Keratinocyte (primary cell): ENCODE data around the gene VPS52. TPM values are rescaled to one million over a fixed set of nuclear protein-coding genes. Genes with fewer than 3 reads are reported as not detected.

Experiments used
- DNase-seq: peaks from one replicate; pipeline ENCODE4 v3.0.0-alpha.2; 2011; ENCODE audit warnings: low read depth, missing footprints, low spot score
- FAIRE-seq: peaks from 2 replicates; lab custom pipeline; 2011; peaks lifted over from hg19 to GRCh38; lab: Jason Lieb, UNC
- H2AFZ ChIP-seq: 2 replicates; pipeline ENCODE4 v1.6.0; 2012; ENCODE audit warnings: low read length, control low read depth, inconsistent platforms; ENCODE audit not compliant: control insufficient read depth
- H3K27ac ChIP-seq: 2 replicates; pipeline ENCODE4 v1.5.1; 2011; ENCODE audit warnings: low read length; ENCODE audit not compliant: control insufficient read depth, insufficient read depth
- H3K27me3 ChIP-seq: 3 replicates; pipeline ENCODE4 v1.6.0; 2011; ENCODE audit warnings: low read length; ENCODE audit not compliant: control insufficient read depth, insufficient read depth; ENCODE audit errors: extremely low read depth
- H3K36me3 ChIP-seq, 2 experiments: 2 replicates in 1 of 2; 3 replicates in 1 of 2; pipeline ENCODE4 v1.5.1; 2011; ENCODE audit warnings: low read length in 2 of 2, mild to moderate bottlenecking in 1 of 2; ENCODE audit not compliant: control insufficient read depth in 2 of 2, insufficient read depth in 2 of 2; ENCODE audit errors: extremely low read depth in 1 of 2
- H3K4me1 ChIP-seq: 3 replicates; pipeline ENCODE4 v1.5.1; 2011; ENCODE audit warnings: low read length; ENCODE audit not compliant: control insufficient read depth, insufficient read depth; ENCODE audit errors: extremely low read depth
- H3K4me2 ChIP-seq: 3 replicates; pipeline ENCODE4 v1.6.0; 2011; ENCODE audit warnings: low read depth, low read length; ENCODE audit not compliant: control insufficient read depth, insufficient read depth; ENCODE audit errors: extremely low read depth
- H3K4me3 ChIP-seq, 3 experiments: fragments of 200-600 bp in 1 of 3; sonication (generic) in 1 of 3; 2 replicates in 2 of 3; 3 replicates in 1 of 3; pipeline ENCODE4 v1.5.1; 2011 to 2016; ENCODE audit warnings: low read length in 3 of 3, mild to moderate bottlenecking in 3 of 3, control low read depth in 2 of 3, inconsistent platforms in 1 of 3, low read depth in 1 of 3, mixed read lengths in 1 of 3, mixed run types in 1 of 3, moderate library complexity in 1 of 3; ENCODE audit not compliant: control insufficient read depth in 2 of 3, insufficient read depth in 2 of 3; ENCODE audit errors: extremely low read depth in 1 of 3
- H3K79me2 ChIP-seq: 2 replicates; pipeline ENCODE4 v1.6.0; 2012; ENCODE audit warnings: low read length; ENCODE audit not compliant: control insufficient read depth, insufficient read depth
- H3K9ac ChIP-seq: 3 replicates; pipeline ENCODE4 v1.6.0; 2011; ENCODE audit warnings: low read length; ENCODE audit not compliant: control insufficient read depth, insufficient read depth; ENCODE audit errors: extremely low read depth
- H3K9me1 ChIP-seq: 3 replicates; pipeline ENCODE4 v1.6.0; 2011; ENCODE audit warnings: low read length; ENCODE audit not compliant: control insufficient read depth, insufficient read depth; ENCODE audit errors: extremely low read depth
- H3K9me3 ChIP-seq: 2 replicates; pipeline ENCODE4 v1.5.1; 2012; ENCODE audit warnings: low read depth, low read length; ENCODE audit not compliant: control insufficient read depth
- H4K20me1 ChIP-seq: 3 replicates; pipeline ENCODE4 v1.6.0; 2011; ENCODE audit warnings: low read length; ENCODE audit not compliant: control insufficient read depth, insufficient read depth; ENCODE audit errors: extremely low read depth
- CTCF ChIP-seq, 3 experiments: IDR thresholded peaks in 1 of 3; conservative IDR thresholded peaks in 1 of 3; optimal IDR thresholded peaks in 1 of 3; 2 replicates in 2 of 3; 3 replicates in 1 of 3; pipeline versions ENCODE3 to v1.5.1; 2011; ENCODE audit warnings: low read length in 3 of 3, mild to moderate bottlenecking in 3 of 3, moderate library complexity in 2 of 3, control low read depth in 1 of 3, inconsistent platforms in 1 of 3; ENCODE audit not compliant: insufficient read depth in 2 of 3; ENCODE audit errors: extremely low read depth in 1 of 3
- EZH2 ChIP-seq: IDR thresholded peaks from one replicate; pipeline ENCODE4 v1.6.1; 2012; ENCODE audit warnings: inconsistent platforms, mild to moderate bottlenecking, low read length, moderate library complexity
- dilution Hi-C: fragments of 300-500 bp; cut with MboI; formaldehyde crosslinking; loops from one replicate; pipeline ENCODE4 v1.7.0; 2020; ENCODE audit warnings: low sequenced_read_pairs; ENCODE audit not compliant: extremely low pct_ligation_motif_present
- polyA plus RNA-seq, 5 experiments: library from polyadenylated mRNA; depleted of rRNA in 3 of 5; stranded (reverse) in 3 of 5; stranded (forward) in 1 of 5; unstranded in 1 of 5; fragments of >200 nt; gene quantifications; 1 replicate in 1 of 5; 2 replicates in 3 of 5; 3 replicates in 1 of 5; pipeline versions ENCODE4 v1.2.1 to v1.2.3, GENCODE V29; 2011 to 2012; ENCODE audit warnings: missing spikeins in 2 of 5, low read depth in 1 of 5, low replicate concordance in 1 of 5

Gene VPS52
- polyA plus RNA-seq, 1 donor (not counting 4 experiments of a cell fraction or from before 2014, with no cell fraction given): 36.2 TPM

- H2AFZ ChIP-seq: no peak overlapping the region
These were observed 7.6 kb upstream of the VPS52 start for GRCh38 chr6:33279257-33279695.

DNA sequence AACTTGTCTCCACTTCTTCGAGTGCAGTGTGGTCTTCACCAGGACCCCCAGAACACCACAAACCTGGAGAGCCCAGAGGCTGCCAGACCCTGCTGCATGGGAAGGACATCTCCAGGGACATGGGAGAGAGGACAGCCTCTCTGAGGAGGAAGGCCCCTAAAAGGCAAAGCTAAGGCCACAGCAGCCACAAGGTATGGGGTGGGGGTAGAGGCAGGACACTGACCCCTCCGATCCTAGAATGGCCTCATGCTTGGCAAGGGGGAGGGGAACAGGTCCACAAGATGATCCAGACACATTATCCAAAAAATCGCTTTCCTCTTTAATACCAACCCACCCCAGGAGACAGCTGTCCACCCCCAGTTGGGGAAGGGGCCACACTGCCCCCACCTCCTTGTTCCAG is 7.1 kb upstream of the VPS52 start:
- Histone ChIP-seq H2AFZ (no peak overlapping the region), H3K4me2 (no peak overlapping the region), H3K36me3 (peaks cover 40 to 42% of the 10 kb centered on the region in 2 experiments), H3K4me1 (peaks cover 28% of the 10 kb centered on the region), H4K20me1 (peaks cover 30% of the 10 kb centered on the region), H3K9me3 (no peaks in the 10 kb centered on the region), H3K4me3 (no peak overlapping the region), H3K27me3 (no peaks in the 10 kb centered on the region), H3K9me1 (peaks cover 2% of the 10 kb centered on the region), H3K79me2 (peaks cover 22% of the 10 kb centered on the region), H3K27ac (no peak overlapping the region), H3K9ac (no peak overlapping the region)
- dilution Hi-C loops: no loop called here
- no peak for DNase-seq
- TF ChIP-seq CTCF (optimal IDR thresholded peaks at IDR 0.05 in 1 of 3, IDR thresholded peaks at IDR 0.05 in 1 of 3, conservative IDR thresholded peaks at IDR 0.05 in 1 of 3; ENCODE audit: extremely low read depth in 1 of 3, insufficient read depth in 2 of 3, low read length in 3 of 3) (no peak), EZH2 (no peak)
- FAIRE-seq: no peak

More at GRCh38 chr6:33279257-33279695, 7.6 kb upstream of the VPS52 start:
- H3K4me2 ChIP-seq: no peak overlapping the region
- no peak overlapping the region for H3K9ac ChIP-seq
- DNase-seq (no peak), FAIRE-seq (no peak)
- H3K9me3 ChIP-seq: no peaks in the 10 kb centered on the region
- dilution Hi-C loops: no loop called here
- peaks cover 23% of the 10 kb centered on the region for H3K4me1 ChIP-seq
- peaks cover 2% of the 10 kb centered on the region for H3K9me1 ChIP-seq
- TF ChIP-seq CTCF (optimal IDR thresholded peaks at IDR 0.05 in 1 of 3, IDR thresholded peaks at IDR 0.05 in 1 of 3, conservative IDR thresholded peaks at IDR 0.05 in 1 of 3; ENCODE audit: extremely low read depth in 1 of 3, insufficient read depth in 2 of 3, low read length in 3 of 3): no peak
- H3K27ac ChIP-seq: no peak overlapping the region
- H3K36me3 ChIP-seq: peaks cover 38 to 41% of the 10 kb centered on the region in 2 experiments
- H3K4me3 ChIP-seq: no peak overlapping the region
- peaks cover 17% of the 10 kb centered on the region for H3K79me2 ChIP-seq
- H3K27me3 ChIP-seq: no peaks in the 10 kb centered on the region
- H4K20me1 ChIP-seq: peaks cover 26% of the 10 kb centered on the region
